HepG2 (cell line): ENCODE results near the gene OGT. TPM values are rescaled to one million over a fixed set of nuclear protein-coding genes. Genes with fewer than 3 reads are reported as not detected.

Experiments
- ATAC-seq: fragments of 200-7000 bp; cut with Tn5 transposase; 3 replicates; pipeline ENCODE4 v1.9.1; 2020; ENCODE audit warnings: mild to moderate bottlenecking, moderate library complexity
- BruUV-seq: library from RNA; stranded (reverse); fragments of 400-500 nt; replicated peaks from 2 replicates; lab custom pipeline; 2021; lab: Mats Ljungman, UMichigan
- CTCF ChIA-PET: fragments of 300-600 bp; formaldehyde crosslinking; extraction: SDS; loops from one replicate; lab custom pipeline; 2021; ENCODE audit warnings: low total read pairs, inconsistent platforms, low intra/inter-chr PET ratio; lab: Yijun Ruan, JAX
- POLR2A ChIA-PET: fragments of 350-600 bp; sonication (Branson Sonifier 250); formaldehyde crosslinking; loops from one replicate; lab custom pipeline; 2020; ENCODE audit warnings: antibody characterized with exemption, inconsistent platforms; lab: Yijun Ruan, JAX
- DNase-seq: peaks from one replicate; pipeline ENCODE4 v3.0.0-alpha.2; 2015; ENCODE audit warnings: low spot score
- FAIRE-seq: peaks from 3 replicates; lab custom pipeline; 2011; peaks lifted over from hg19 to GRCh38; lab: Jason Lieb, UNC
- H2AFZ ChIP-seq: one replicate; pipeline ENCODE4 v1.6.1; 2011; ENCODE audit warnings: low read length, inconsistent platforms
- H3K27ac ChIP-seq: fragments of 300-600 bp; 3 replicates; pipeline ENCODE4 v1.8.0; 2011; ENCODE audit warnings: mixed run types, mild to moderate bottlenecking, mixed read lengths, low read length, inconsistent platforms; ENCODE audit not compliant: insufficient read depth; ENCODE audit errors: extremely low read length
- H3K27me3 ChIP-seq, 2 experiments: fragments of 200-600 bp in 1 of 2; 2 replicates in 1 of 2; 3 replicates in 1 of 2; pipeline versions ENCODE4 v1.6.0 to v1.8.0; 2011; ENCODE audit warnings: low read length in 2 of 2, mild to moderate bottlenecking in 2 of 2, moderate library complexity in 2 of 2, inconsistent platforms in 1 of 2; ENCODE audit not compliant: insufficient read depth in 2 of 2, control insufficient read depth in 1 of 2
- H3K36me3 ChIP-seq, 2 experiments: fragments of 200-600 bp in 1 of 2; replicated peaks in 1 of 2; 2 replicates in 1 of 2; 3 replicates in 1 of 2; pipeline versions ENCODE4 v1.5.1 to v1.8.0; 2011; ENCODE audit warnings: low read length in 2 of 2, inconsistent platforms in 1 of 2; ENCODE audit not compliant: insufficient read depth in 2 of 2, control insufficient read depth in 1 of 2
- H3K4me1 ChIP-seq: 2 replicates; pipeline ENCODE4 v1.5.1; 2012; ENCODE audit warnings: low read length, inconsistent platforms; ENCODE audit not compliant: insufficient read depth
- H3K4me2 ChIP-seq: 2 replicates; pipeline ENCODE4 v1.6.0; 2011; ENCODE audit warnings: low read depth, low read length, inconsistent platforms
- H3K4me3 ChIP-seq, 3 experiments: fragments of 200-600 bp in 1 of 3; sonication (generic), shearing (Covaris generic) in 1 of 3; replicated peaks in 1 of 3; 2 replicates each; pipeline ENCODE4 v1.5.1; 2011 to 2016; ENCODE audit warnings: low read length in 3 of 3, inconsistent platforms in 2 of 3, low read depth in 2 of 3, mild to moderate bottlenecking in 2 of 3, control low read depth in 1 of 3, mixed read lengths in 1 of 3; ENCODE audit not compliant: insufficient read depth in 1 of 3
- H3K79me2 ChIP-seq: one replicate; pipeline ENCODE4 v1.6.1; 2011; ENCODE audit warnings: low read length, inconsistent platforms; ENCODE audit not compliant: insufficient read depth
- H3K9ac ChIP-seq: 2 replicates; pipeline ENCODE4 v1.6.0; 2011; ENCODE audit warnings: mild to moderate bottlenecking, low read depth, low read length, inconsistent platforms; ENCODE audit not compliant: insufficient read depth
- H3K9me3 ChIP-seq: 2 replicates; pipeline ENCODE4 v1.5.1; 2012; ENCODE audit warnings: mild to moderate bottlenecking, low read length
- H4K20me1 ChIP-seq: 2 replicates; pipeline ENCODE4 v1.6.0; 2011; ENCODE audit warnings: inconsistent platforms, mild to moderate bottlenecking, low read length, moderate library complexity; ENCODE audit not compliant: insufficient read depth
- CBX1 ChIP-seq: IDR thresholded peaks from one replicate; pipeline ENCODE4 v1.6.1; 2016; ENCODE audit warnings: antibody characterized with exemption, low read depth
- DNMT3B ChIP-seq: conservative IDR thresholded peaks from 2 replicates; pipeline ENCODE4 v1.6.1; 2016; ENCODE audit warnings: missing biosample characterization, control low read depth
- KDM6A ChIP-seq: IDR thresholded peaks from 2 replicates; pipeline ENCODE4 v1.6.1; 2016; ENCODE audit warnings: low read depth
- NR1H2 ChIP-seq: sonication (generic); formaldehyde crosslinking; IDR thresholded peaks from 2 replicates; pipeline ENCODE4 v1.8.1; 2022; ENCODE audit warnings: low read depth, missing genetic modification reagents, borderline replicate concordance
- ZNF350 ChIP-seq: sonication (generic); formaldehyde crosslinking; IDR thresholded peaks from 2 replicates; pipeline ENCODE4 v1.4.0; 2020; ENCODE audit warnings: mild to moderate bottlenecking, low read depth, missing genetic modification reagents, borderline replicate concordance
- ZNF441 ChIP-seq: sonication (generic); formaldehyde crosslinking; IDR thresholded peaks from 2 replicates; pipeline ENCODE4 v1.7.0; 2021; ENCODE audit warnings: missing genetic modification reagents, borderline replicate concordance
- WGBS: methylation state at CpG from one replicate; pipeline ENCODE4 v1.1.6; 2017; ENCODE audit warnings: low lambda C conversion rate; 5-methylcytosine and 5-hydroxymethylcytosine counted together
- in situ Hi-C: cut with HindIII; loops from 2 replicates; pipeline ENCODE4 v1.10.0; 2017; ENCODE audit warnings: low pct_unique_long_range_greater_than_20kb; ENCODE audit not compliant: extremely low pct_ligation_motif_present
- intact Hi-C: fragments of 100-400 bp; cut with micrococcal nuclease; formaldehyde crosslinking; loops from one replicate; pipeline ENCODE4 v1.10.0; 2022; ENCODE audit not compliant: unreplicated experiment
- polyA plus RNA-seq, 8 experiments: library from polyadenylated mRNA; depleted of rRNA in 3 of 8; stranded (reverse) in 7 of 8; unstranded in 1 of 8; fragments of >200 nt; fragmentation: Illumina TruSeq in 4 of 8; extraction: Trizol in 4 of 8; gene quantifications; 2 replicates each; pipeline versions ENCODE4 v1.2.1 to v1.2.3, GENCODE V29; 2011 to 2016; ENCODE audit warnings: low read depth in 4 of 8, missing spikeins in 1 of 8, mixed read lengths in 1 of 8; ENCODE audit not compliant: insufficient read depth in 1 of 8
- total RNA-seq, 5 experiments: library from RNA; depleted of rRNA; stranded (reverse); fragments of >200 nt; fragmentation: Illumina TruSeq; extraction: Trizol; gene quantifications; 2 replicates each; pipeline ENCODE4 v1.2.3, GENCODE V29; 2016; ENCODE audit warnings: low read depth in 1 of 5
- TF ChIP-seq, protein P1 (sequence below): sonication (generic); formaldehyde crosslinking; IDR thresholded peaks from 2 replicates; pipeline ENCODE4 v1.8.0; 2022; ENCODE audit warnings: mild to moderate bottlenecking, missing genetic modification reagents, moderate library complexity
- TF ChIP-seq, protein P2 (sequence below): IDR thresholded peaks from 2 replicates; pipeline ENCODE4 v1.6.1; 2018; ENCODE audit warnings: missing genetic modification reagents

Gene OGT
- total and polyA plus RNA-seq, 2 of the 13 experiments (the other 11 are each of a cell fraction or from before 2014, with no cell fraction given): 71.7 to 463 TPM

DNA sequence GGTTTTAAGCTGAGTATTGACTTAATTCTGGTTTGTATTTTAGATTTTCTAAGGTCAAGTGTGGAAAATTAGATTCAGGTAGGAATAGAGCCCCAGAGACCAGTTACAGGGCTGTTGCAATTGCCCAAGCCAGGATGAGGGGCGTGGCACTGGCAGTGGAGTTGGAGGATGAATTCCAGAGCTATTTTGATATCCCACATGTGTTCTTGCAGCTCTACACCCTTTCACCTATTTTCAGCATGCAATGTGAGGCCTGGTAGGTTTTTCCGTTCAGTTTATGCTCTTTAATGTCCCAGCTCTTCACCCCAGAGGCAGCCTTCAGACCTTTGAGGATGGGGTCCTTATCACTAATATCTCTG lies 17.9 kb upstream of the OGT start:
- Histone ChIP-seq H4K20me1 (no peaks in the 10 kb centered on the region), H3K79me2 (no peaks in the 10 kb centered on the region), H3K4me3 (no peak overlapping the region), H3K4me2 (no peak overlapping the region), H3K27me3 (no peaks in the 10 kb centered on the region), H3K27ac (no peak overlapping the region), H3K9ac (no peak overlapping the region), H3K4me1 (no peaks in the 10 kb centered on the region), H3K36me3 (no peaks in the 10 kb centered on the region), H2AFZ (no peak overlapping the region), H3K9me3 (no peaks in the 10 kb centered on the region)
- TF ChIP-seq, protein P1, sequence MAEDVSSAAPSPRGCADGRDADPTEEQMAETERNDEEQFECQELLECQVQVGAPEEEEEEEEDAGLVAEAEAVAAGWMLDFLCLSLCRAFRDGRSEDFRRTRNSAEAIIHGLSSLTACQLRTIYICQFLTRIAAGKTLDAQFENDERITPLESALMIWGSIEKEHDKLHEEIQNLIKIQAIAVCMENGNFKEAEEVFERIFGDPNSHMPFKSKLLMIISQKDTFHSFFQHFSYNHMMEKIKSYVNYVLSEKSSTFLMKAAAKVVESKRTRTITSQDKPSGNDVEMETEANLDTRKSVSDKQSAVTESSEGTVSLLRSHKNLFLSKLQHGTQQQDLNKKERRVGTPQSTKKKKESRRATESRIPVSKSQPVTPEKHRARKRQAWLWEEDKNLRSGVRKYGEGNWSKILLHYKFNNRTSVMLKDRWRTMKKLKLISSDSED (CRISPR knock-in tag): no peak
- TF ChIP-seq CBX1 (no peak), ZNF350 (CRISPR knock-in tag) (no peak), ZNF441 (CRISPR knock-in tag) (no peak), KDM6A (CRISPR knock-in tag) (no peak), NR1H2 (no peak), DNMT3B (CRISPR knock-in tag) (no peak)
- TF ChIP-seq, protein P2, sequence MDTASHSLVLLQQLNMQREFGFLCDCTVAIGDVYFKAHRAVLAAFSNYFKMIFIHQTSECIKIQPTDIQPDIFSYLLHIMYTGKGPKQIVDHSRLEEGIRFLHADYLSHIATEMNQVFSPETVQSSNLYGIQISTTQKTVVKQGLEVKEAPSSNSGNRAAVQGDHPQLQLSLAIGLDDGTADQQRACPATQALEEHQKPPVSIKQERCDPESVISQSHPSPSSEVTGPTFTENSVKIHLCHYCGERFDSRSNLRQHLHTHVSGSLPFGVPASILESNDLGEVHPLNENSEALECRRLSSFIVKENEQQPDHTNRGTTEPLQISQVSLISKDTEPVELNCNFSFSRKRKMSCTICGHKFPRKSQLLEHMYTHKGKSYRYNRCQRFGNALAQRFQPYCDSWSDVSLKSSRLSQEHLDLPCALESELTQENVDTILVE (CRISPR knock-in tag): no peak
- no peak for FAIRE-seq
- ChIA-PET POLR2A (no interaction called here), CTCF (no interaction called here)
- ATAC-seq: no peak
- WGBS: 56% methylated on average over 1 of the region's 2 CpGs
- BruUV-seq: no TSS peak
- intact Hi-C loops: no loop called here
- DNase-seq: no peak
- in situ Hi-C loops: no loop called here
